ENCODE measurements around the gene LCTL. TPM values are rescaled to one million over a fixed set of nuclear protein-coding genes. Genes with fewer than 3 reads are reported as not detected.
"Not testable (repeated sequence)": the region's sequence is repeated elsewhere in the genome, so short reads cannot be mapped to it uniquely, and the experiment has no call there.

Gene LCTL
- total RNA-seq, 6 experiments from 2014 or later, result 0.12 to 0.76 (median 0.74) TPM

GRCh38 chr15:66590435-66590834 is 24.6 kb upstream of the LCTL start:
- peaks cover 26% of the 10 kb centered on the region for H3K27me3 Mint-ChIP-seq (ENCODE audit: insufficient read depth)
- no peak for DNase-seq
- no peak overlapping the region for H3K4me3 Mint-ChIP-seq
- no peaks in the 10 kb centered on the region for H3K36me3 Mint-ChIP-seq (ENCODE audit: low read depth)
- no peak for TF ChIP-seq CTCF (IDR thresholded peaks at IDR 0.05)
- no peaks in the 10 kb centered on the region for H3K9me3 Mint-ChIP-seq
- no peaks in the 10 kb centered on the region for H3K4me1 Mint-ChIP-seq (ENCODE audit: low read depth)
- no peak overlapping the region for H3K27ac Mint-ChIP-seq

- H3K27ac Mint-ChIP-seq; H3K9me3 Mint-ChIP-seq; H3K36me3 Mint-ChIP-seq (ENCODE audit: low read depth); H3K4me1 Mint-ChIP-seq (ENCODE audit: low read depth); H3K4me3 Mint-ChIP-seq; DNase-seq: not testable (repeated sequence)
- peaks cover 25% of the 10 kb centered on the region for H3K27me3 Mint-ChIP-seq (ENCODE audit: insufficient read depth)
These were observed 23.6 kb upstream of the LCTL start for GRCh38 chr15:66589429-66589828.

GRCh38 chr15:66588971-66589370 is 23.2 kb upstream of the LCTL start:
- Mint-ChIP-seq H3K4me3 (no peak overlapping the region), H3K4me1 (ENCODE audit: low read depth) (no peaks in the 10 kb centered on the region), H3K9me3 (no peaks in the 10 kb centered on the region), H3K36me3 (ENCODE audit: low read depth) (no peaks in the 10 kb centered on the region), H3K27me3 (ENCODE audit: insufficient read depth) (peaks cover 25% of the 10 kb centered on the region), H3K27ac (no peak overlapping the region)
- DNase-seq, result no peak
- TF ChIP-seq CTCF (IDR thresholded peaks at IDR 0.05), result no peak

GRCh38 chr15:66588537-66588936 is 22.7 kb upstream of the LCTL start:
- H3K36me3 Mint-ChIP-seq (ENCODE audit: low read depth), result no peaks in the 10 kb centered on the region

GRCh38 chr15:66587749-66588148 is 22.0 kb upstream of the LCTL start:
- no peaks in the 10 kb centered on the region for H3K4me1 Mint-ChIP-seq (ENCODE audit: low read depth)
- no peak for DNase-seq
- H3K27me3 Mint-ChIP-seq (ENCODE audit: insufficient read depth), result peaks cover 23% of the 10 kb centered on the region
- no peak for TF ChIP-seq CTCF (IDR thresholded peaks at IDR 0.05)
- no peak overlapping the region for H3K27ac Mint-ChIP-seq
- no peaks in the 10 kb centered on the region for H3K9me3 Mint-ChIP-seq
- H3K36me3 Mint-ChIP-seq (ENCODE audit: low read depth), result no peaks in the 10 kb centered on the region
- H3K4me3 Mint-ChIP-seq, result no peak overlapping the region

More at GRCh38 chr15:66588537-66588936, 22.7 kb upstream of the LCTL start:
- Mint-ChIP-seq H3K27ac (no peak overlapping the region), H3K27me3 (ENCODE audit: insufficient read depth) (peaks cover 24% of the 10 kb centered on the region), H3K4me3 (no peak overlapping the region), H3K9me3 (no peaks in the 10 kb centered on the region), H3K4me1 (ENCODE audit: low read depth) (no peaks in the 10 kb centered on the region)
- peak; percentile 44; the same call in 1 of the 2 replicates for TF ChIP-seq CTCF (IDR thresholded peaks at IDR 0.05)
- no peak for DNase-seq

- H3K27ac Mint-ChIP-seq, result no peak overlapping the region
- no peak overlapping the region for H3K4me3 Mint-ChIP-seq
- no peaks in the 10 kb centered on the region for H3K36me3 Mint-ChIP-seq (ENCODE audit: low read depth)
- H3K27me3 Mint-ChIP-seq (ENCODE audit: insufficient read depth), result peaks cover 23% of the 10 kb centered on the region
- no peaks in the 10 kb centered on the region for H3K9me3 Mint-ChIP-seq
- DNase-seq, result no peak
- H3K4me1 Mint-ChIP-seq (ENCODE audit: low read depth), result 0 out of 2 replicates have a peak, but pooled peaks cover 3% of the 10 kb centered on the region
- TF ChIP-seq CTCF (IDR thresholded peaks at IDR 0.05), result no peak
These were observed 21.2 kb upstream of the LCTL start for GRCh38 chr15:66587020-66587419.
